ENCODE data around the gene MYEOV.

MYEOV gene

GRCh38 chr11:69307871-69308431 is 14.0 kb downstream of the MYEOV start:
- TF ChIP-seq CTCF (conservative IDR thresholded peaks at IDR 0.05; ENCODE audit: low read depth, low read length), result no peak
- DNase-seq (ENCODE audit: low read depth), result no peak
- no peak overlapping the region for H3K4me3 ChIP-seq (ENCODE audit: low read length)

GRCh38 chr11:69308491-69308911 is 14.5 kb downstream of the MYEOV start:
- TF ChIP-seq CTCF (conservative IDR thresholded peaks at IDR 0.05; ENCODE audit: low read depth, low read length), result no peak
- no peak for DNase-seq (ENCODE audit: low read depth)
- H3K4me3 ChIP-seq (ENCODE audit: low read length), result no peak overlapping the region

DNA sequence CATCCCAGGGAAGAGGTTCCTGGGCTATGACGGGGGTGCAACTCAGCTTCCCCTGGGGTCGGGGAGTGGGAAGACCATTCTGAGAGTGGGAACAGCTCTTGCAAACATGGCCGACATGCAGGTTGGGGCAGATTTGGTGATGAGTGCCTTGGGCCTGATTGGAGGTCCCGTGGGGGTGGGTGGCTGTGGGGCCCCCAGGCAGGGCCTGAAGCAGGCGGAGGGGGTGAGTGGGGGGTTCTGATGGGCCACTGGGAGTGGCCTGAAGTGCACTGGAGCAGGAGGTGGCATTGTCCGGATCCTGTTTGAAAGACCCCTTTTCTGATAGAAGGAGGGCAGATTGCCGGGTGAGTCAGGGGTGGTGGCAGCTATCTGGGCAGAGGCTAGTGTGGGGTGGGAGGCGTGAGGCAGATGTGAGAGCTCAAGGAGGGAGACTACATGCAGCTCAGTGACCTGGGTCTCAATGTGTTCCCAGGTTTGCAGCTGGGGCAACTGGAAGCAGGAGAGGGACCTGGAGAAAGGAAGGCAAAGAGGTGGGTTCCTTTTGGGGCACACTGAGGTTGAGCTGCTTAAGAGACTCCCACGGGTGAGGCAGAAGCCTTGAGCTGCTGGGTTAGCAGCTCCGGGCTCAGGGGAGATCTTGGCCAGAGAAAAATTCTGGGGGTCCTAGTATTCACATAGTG is 15.1 kb downstream of the MYEOV start:
- no peak for DNase-seq (ENCODE audit: low read depth)
- no peak for TF ChIP-seq CTCF (conservative IDR thresholded peaks at IDR 0.05; ENCODE audit: low read depth, low read length)
- no peak overlapping the region for H3K4me3 ChIP-seq (ENCODE audit: low read length)

DNA sequence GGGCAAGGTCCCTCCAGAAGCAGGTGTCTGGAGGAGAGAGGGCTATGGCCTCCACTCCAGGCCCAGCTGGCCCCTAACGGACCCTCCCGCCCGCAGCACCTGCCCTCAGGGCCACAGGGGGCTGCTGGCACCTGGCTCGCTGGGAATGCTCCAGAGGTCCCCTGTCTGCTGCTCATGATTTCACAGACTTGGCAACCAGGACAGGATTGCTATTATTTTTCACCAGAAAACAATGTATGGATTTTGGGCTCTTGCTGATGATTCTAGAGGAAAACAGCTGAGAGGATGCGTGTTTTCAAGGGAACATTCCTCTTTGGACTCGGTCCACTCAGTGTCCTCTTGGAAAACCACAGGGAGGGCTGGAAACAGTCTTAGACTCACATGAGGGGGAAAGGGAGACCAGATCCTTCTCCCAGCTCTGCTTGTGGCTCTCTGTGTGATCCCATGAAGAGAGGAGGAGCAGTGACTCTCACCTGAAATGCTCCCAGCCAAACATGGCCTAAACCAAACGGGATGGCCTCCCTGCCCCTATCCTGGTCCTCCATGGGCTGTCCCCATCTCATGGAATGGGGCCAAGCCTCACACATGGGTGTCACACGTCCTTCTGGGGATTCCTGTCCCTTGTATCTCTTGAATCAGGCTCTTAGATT is 15.8 kb downstream of the MYEOV start:
- DNase-seq (ENCODE audit: low read depth), result no peak
- H3K4me3 ChIP-seq (ENCODE audit: low read length), result no peak overlapping the region
- no peak for TF ChIP-seq CTCF (conservative IDR thresholded peaks at IDR 0.05; ENCODE audit: low read depth, low read length)

- DNase-seq (ENCODE audit: low read depth), result no peak
- no peak for TF ChIP-seq CTCF (conservative IDR thresholded peaks at IDR 0.05; ENCODE audit: low read depth, low read length)
- no peak overlapping the region for H3K4me3 ChIP-seq (ENCODE audit: low read length)
These were observed 16.4 kb downstream of the MYEOV start for GRCh38 chr11:69310351-69310750.

DNA sequence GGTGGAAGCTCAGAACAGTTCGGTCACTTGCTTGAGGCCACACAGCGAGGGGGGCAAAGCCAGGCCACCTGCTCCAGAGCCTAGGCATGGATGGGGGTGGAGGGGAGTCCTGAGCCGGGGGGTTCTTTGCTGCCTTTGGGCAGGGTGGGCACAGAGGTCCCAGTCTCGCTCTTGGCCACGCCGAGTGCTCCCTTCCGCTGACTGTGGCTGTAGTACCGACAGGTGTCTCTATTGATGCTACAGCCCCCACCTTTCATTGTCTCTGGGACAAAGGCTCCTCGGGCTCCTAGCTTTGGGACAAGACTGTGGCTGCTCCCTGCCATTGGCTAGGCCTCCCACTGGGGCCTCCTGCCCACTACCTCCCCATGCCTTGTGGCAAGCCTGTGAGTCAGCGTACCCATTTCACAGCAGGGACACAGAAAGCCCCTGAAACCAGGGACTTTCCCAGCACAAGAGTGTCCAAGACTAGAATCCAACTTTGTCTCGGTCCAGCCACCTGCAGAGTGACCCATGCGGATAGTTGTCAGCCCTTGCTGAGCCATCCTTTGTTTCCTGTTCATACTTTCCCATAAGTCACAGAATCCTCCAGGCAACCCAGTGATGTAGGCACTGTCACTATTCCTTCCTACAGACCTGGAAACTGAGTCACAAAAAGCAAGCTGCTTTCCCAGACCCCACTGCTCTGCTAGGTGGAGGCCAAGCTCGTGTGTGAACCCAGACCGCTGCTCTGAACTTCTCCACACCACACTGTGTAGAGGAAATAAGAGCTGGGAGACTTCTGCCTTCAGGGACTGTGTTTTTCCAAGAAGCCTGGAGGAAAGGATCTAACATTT is 17.2 kb downstream of the MYEOV start:
- no peak overlapping the region for H3K4me3 ChIP-seq (ENCODE audit: low read length)
- no peak for DNase-seq (ENCODE audit: low read depth)
- TF ChIP-seq CTCF (conservative IDR thresholded peaks at IDR 0.05; ENCODE audit: low read depth, low read length), result no peak

Data from retinal pigment epithelial cell (primary cell).